Measurements from ENCODE around the gene MPRIP.
"Not testable (repeated sequence)": the region's sequence is repeated elsewhere in the genome, so short reads cannot be mapped to it uniquely, and the experiment has no call there.

MPRIP gene

DNA sequence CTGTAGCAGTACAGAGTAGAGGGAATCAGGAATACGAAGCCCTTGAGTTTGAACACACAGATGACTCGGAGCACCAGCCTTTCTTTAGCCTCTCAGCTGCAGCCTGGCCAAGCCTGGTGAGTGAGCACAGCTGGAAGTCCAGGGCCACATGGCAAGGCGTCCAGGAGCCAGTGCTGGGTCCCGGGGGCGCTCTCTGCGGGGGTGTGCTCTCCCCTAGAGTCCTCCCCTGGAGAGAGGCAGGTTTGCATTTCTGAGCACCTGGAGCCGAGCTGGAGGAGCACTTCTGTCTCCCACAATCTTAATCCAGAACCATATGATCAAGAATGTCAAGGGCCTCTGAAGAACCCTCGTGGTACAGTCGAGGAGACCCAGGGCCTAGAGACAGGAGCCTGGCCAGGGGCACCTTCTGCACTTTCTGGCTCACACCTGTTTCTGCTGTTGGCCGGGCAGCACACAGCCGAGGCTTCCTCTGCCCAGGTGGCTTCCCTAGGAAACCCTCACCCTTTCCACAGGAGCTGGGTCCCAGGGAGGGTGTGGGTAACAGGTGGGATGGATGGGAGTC, 85.6 kb downstream of the MPRIP start:
- DNase-seq (ENCODE audit: low spot score): no peak

DNA sequence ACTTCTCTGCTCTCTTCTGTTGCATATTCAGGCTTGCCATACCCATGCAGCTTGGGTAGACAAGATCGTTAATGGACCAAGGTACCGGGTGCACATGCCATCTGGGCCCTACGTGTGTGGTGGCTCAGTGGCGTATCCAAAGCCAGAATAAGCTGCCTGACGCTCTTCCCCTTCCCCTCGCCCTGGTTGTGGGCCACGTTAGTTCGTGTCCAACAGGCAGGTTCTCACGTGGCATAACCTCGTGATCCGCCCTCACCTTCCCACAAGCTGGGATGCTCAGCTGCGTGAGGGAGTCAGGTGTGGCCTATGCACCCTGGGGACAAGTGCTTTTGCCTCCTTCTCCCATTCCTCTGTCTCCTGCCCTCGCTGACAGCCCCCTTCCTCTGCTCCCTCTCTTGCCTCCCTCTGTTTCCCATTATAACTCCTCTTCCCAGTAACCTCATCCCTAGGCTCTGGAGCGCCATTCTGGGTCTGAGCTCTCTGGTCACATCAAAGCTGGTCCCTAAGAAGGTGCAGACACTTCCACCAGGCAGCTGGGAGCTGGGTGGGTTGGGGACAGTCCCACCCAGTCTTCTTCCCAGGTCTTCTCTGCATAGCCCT, 86.3 kb downstream of the MPRIP start:
- DNase-seq (ENCODE audit: low spot score): no peak

DNA sequence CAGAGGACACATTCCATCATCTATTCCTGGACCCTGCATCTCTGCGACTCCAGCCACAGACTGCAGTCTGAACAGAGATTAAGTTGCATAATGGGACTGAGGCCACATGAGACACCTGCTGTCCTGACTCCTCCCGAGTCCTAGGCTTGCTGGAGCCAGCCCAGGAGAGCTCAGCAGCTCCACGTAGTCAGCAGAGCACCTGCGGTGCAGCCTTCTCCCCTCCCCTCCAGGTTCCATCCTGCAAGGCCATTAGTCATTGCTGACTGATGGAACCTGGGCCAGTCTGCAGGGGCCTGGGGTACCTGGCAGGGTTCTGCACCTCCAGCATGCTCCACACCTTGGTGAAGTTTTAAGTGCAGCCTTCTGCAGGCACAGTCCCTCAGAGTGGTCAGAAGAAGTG, 87.2 kb downstream of the MPRIP start:
- DNase-seq (ENCODE audit: low spot score): no peak

DNA sequence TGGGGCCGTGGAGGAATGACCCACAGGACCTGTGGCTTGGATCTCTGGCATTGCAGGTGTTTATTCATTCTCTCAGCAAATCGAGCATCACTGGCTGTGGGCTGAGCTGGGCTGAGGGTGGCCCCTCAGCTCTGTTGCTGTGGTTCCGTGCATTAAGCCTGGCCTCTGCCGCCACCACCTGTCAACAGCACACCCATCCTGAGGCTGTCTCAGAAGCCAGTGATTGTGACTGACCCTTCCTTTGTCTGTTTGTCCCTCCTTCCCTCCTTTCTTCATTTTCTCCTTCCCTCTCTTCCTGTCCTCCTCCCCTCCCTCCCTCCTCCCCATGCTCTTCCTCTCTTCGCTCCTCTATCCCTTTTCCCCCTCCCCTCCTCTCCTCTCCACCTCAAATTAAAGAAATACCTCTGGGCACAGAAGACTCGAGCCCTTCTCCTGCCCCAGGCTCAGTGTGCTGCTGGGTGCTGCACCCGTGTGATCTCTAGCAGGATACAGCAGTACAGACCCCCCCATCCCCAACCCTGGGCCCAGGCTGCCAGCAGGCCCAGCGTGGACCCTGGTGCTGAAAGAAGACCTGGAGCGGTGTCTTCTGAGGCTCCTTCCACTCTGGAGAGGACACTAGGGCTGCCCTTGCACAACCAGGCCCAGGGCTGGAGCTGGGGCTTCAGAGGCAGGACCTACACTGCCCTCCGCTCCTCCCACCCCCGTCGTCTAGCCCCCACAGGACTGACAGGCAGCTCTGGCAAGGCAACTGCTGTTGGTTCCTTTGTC, 88.0 kb downstream of the MPRIP start:
- DNase-seq (ENCODE audit: low spot score): no peak

DNA sequence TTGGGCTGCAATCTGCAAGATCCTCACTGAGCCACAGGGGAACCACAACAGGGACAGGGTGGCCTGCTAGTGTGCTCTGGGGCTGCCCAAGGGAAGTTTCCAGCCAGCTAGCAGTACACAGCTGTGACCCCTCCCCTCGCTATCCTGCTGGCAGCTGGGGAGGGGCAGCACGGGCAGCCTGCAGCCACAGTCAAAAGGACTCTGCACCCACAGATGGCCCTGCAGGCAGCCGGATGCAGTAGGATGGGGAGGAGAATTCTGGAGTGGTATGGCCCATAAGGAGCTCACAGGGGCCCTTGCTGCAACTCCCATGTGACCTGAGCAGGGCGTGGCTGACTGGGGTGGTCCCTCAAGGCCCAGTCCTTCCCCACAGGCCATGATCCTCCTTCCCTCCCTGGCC, 89.6 kb downstream of the MPRIP start:
- no peak for DNase-seq (ENCODE audit: low spot score)

DNA sequence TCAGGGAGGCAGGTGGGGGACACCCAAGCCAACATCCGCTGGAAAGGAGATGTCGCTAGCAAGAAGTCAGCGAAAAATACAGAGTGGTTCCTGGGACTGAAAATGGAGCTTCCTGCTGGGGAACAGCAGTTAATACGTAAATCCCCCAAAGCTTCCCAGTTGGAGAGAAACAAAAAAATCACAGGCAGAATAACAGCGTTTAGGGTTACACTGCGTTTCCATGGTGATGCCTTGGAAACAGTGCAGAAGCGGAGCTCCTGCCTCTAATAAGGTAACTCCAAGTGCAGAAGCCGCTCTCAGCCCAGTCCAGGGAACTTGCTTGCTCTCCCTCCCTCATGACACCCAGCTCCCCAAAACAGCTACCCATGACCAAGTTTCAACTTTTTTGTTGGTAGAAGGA, 90.5 kb downstream of the MPRIP start:
- DNase-seq (ENCODE audit: low spot score): no peak

DNA sequence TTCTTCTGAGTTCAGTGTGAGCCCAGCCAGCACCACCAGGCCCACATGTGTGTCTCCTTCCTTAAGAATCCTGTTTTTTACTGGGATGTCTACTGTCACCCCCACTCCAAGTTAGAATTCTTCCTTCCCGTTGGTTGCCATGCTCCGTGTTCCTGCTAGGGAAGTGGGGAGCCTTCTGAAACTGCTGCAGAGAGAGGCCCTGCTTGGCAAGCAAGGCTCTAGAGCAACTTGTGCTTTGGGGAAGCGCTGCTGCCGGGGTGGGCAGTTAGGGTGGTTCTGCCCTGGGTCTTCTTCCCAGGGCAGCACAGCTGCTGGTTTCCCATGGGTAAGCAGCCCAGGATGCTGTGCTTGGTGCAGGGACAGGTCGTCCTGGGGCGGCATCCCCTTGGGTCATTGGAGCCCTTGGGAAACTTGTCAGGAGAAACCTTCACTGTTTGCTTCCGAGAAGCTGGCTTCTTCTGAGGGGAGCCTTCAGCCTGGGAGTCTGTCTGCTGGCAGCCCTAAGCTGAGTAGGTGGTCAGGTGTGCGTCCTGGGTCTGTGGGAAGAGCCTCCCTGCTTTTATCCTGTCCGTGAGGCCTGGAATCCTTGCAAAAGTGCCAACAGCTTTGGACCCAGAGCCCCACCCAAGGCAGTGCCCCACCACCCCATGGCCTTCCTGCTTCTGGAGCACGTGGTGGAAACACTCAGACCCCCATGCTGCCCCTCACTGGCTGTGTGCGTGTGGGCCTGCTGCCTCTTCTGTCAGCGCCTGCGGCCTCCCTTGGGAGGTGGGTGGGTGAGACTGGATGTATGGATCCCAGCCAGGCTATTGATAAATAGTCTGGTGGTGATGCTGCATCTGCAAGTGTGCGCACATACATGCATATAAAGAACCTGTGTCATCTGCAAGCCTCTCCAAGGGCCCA, 92.0 kb downstream of the MPRIP start:
- DNase-seq (ENCODE audit: low spot score): no peak

DNA sequence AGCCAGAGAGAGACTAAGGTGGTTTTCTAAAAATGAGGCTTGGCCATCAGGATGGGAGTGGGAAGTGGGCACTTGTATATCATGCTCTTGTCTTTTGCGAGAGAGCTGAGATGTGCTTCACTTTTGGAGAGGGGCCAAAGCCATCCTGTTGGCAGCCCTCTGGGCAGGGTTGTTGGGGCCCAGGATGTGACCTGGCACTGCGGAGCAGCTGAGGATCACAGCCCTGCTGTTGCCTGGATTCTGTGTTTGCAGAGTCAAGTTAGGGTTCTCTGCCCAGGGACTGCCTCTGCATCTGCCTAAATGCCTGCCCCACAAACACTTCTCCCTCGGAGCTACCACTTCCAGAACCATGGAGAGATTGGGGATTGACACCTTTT, 92.7 kb downstream of the MPRIP start:
- DNase-seq (ENCODE audit: low spot score): no peak

DNA sequence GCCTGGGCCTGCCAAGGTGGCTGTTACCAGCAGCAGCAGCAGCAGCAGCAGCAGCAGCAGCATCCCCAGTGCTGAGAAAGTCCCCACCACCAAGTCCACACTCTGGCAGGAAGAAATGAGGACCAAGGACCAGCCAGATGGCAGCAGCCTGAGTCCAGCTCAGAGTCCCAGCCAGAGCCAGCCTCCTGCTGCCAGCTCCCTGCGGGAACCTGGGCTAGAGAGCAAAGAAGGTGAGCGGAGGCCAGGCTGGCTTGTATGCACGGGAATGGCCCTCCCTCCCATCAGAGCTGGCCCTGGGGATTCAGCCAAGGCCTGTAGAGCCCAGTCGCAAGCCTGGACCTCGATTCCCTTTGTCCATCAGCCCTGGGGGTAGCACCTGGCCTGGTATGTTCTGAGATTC, 94.0 kb downstream of the MPRIP start:
- not testable (repeated sequence) for DNase-seq (ENCODE audit: low spot score)

DNA sequence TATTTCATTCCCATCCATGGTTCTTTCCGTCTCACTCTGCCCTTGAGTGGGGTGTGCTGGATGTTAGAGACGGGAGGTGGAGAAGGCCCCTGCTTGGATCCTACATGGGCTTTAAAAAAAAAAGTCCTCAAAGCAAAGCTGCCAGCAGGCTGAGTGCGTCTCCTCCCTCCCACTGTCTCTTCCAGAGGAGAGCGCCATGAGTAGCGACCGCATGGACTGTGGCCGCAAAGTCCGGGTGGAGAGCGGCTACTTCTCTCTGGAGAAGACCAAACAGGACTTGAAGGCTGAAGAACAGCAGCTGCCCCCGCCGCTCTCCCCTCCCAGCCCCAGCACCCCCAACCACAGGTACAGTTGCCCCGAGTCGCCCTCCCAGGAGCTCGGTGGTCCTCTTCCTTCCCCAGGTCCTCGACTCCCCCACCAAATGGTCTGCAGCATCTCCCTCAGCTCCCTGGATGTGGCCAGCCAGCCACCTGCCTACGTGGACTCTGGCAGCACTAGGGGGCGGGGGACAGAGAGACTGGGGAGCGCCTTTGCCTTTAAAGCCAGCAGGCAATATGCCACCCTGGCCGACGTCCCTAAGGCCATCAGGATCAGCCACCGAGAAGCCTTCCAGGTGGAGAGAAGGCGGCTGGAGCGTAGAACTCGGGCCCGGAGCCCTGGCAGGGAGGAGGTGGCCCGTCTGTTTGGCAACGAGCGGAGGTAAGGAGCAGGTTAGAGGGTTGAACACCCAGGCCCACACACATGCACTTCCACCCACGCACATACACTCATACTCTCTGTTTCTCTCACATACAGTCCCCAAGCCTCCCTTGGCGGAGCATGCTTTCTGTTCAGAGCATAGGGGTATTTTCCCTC, 95.7 kb downstream of the MPRIP start:
- no peak for DNase-seq (ENCODE audit: low spot score)

DNA sequence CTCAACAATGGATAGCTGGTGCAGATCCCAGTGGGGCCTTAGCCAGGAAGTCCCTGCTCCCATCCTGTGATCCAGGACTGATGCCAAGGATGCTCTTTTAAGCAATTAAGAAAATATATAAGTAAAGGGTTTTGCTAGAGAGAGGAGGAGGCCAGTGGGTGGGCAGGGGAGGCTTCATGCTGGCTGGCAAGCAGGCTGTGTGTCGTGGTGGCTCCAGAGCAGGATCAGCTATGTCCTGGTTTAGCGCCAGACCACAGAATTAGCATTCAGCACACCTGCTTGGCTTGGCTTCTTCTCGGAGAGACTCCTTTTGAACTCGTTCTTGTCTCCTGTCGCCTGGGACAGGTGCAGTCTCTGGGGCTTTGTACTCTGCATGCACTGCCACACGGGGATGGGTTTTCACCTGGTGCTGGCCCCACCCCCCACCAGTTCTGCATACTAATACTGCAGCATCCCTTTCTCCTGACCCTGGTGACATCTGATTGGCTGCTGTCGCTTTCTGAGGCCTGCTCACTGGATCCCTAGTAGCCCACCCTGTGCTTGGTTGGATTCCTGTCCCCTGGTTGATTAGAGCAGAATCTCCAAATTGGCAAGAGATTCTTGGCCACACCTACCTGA, 97.8 kb downstream of the MPRIP start:
- no peak for DNase-seq (ENCODE audit: low spot score)

DNA sequence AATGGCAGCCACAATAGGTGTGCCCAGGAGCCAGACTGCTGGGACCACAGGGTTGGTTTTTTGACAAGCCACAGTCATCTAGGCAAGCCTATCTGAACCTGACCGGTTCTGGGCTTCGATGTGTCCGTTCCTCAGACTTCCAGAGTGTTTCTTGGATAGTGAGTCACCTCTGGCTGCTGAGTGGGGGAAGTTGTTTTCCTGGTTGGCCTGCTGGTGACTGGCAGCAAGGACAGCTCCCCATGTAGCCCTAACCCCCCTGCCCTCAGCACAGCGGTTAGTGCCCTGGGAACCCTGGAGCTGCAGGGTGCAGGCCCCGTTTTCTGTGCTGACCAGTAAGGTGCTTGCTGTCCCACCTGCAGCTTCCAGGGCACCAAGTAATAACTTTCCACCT, 98.3 kb downstream of the MPRIP start:
- DNase-seq (ENCODE audit: low spot score): no peak

DNA sequence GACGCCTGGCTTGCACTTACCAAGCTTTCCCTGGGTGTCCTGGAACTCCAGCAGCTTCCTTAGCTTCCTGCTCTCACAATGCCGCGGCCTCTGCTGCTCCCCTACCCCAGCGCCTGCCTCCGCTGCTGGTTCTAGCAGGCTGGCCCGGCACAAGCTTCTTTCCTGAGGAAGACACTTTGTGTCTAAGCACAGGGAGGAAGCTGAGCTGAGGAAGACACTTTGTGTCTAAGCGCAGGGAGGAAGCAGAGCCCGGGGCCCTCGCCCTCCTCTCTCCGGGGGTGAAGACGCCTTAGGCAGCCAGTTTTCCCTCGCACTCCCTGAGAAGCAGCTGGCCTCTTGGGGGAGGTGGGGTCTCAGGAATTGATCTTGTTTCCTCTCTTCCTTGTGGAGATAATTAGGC, 99.0 kb downstream of the MPRIP start:
- no peak for DNase-seq (ENCODE audit: low spot score)

DNA sequence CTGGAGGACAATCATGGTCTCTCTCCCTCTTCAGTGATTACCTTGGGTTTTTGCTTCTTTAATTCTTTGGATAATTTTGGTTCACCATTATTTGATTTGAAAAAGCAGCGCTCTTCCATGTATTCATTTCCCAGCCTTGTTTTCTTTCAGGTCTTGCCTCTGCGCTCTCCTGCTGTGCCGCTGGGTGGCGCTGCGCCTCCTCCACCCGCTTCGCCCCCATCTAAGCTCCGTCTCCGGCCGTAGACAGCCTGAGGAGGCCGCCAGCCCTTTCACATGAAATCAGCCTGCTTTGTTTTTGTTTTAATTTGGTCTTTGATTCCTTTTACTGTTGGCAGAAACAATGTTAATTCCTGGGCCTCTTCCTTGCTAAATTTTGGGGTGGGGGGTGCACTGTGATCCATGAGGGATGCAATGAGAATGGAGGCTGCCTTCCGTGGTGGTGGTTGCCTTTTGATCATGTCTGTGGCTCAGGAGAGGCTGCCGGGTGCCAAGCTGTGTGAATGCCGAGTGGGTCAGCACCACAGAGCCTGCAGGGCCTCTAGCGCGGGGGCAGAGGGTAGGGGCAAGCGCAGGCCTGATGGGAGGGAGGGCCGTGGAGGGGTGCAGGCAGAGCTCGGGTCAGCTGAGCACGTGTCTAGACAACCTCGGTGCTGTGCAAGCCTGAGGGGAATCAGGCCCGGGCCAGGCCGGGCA, 99.7 kb downstream of the MPRIP start:
- DNase-seq (ENCODE audit: low spot score): peak; percentile 57

DNA sequence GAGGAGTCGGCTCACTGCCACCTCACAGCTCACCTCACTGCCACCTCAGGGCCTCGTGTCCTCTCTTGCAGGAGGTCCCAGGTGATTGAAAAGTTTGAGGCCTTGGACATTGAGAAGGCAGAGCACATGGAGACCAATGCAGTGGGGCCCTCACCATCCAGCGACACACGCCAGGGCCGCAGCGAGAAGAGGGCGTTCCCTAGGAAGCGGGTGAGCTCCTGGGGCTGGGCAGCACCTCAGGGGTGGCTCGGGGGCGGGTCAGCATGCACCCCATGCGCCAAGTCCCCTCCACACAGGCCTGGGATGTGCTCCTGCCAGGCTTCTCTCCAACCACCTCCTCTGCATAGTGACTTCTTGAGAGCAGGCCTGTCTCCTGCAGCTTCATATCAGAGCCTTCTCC, 100.3 kb downstream of the MPRIP start:
- no peak for DNase-seq (ENCODE audit: low spot score)

DNA sequence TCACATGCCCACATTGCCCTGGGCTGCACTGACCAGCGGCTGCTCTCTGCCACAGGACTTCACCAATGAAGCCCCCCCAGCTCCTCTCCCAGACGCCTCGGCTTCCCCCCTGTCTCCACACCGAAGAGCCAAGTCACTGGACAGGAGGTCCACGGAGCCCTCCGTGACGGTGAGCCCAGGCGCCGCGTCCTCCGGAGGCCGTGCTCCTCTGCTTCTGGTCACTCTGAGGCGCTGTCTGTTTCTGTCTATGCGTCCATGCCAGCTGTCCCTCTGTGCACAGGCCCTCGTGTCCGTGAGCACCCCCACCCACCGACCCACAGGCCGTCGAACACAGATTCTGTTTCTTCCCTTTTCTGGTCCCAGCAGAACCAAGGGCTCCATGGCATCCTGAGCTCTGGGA, 101.2 kb downstream of the MPRIP start:
- no peak for DNase-seq (ENCODE audit: low spot score)

DNA sequence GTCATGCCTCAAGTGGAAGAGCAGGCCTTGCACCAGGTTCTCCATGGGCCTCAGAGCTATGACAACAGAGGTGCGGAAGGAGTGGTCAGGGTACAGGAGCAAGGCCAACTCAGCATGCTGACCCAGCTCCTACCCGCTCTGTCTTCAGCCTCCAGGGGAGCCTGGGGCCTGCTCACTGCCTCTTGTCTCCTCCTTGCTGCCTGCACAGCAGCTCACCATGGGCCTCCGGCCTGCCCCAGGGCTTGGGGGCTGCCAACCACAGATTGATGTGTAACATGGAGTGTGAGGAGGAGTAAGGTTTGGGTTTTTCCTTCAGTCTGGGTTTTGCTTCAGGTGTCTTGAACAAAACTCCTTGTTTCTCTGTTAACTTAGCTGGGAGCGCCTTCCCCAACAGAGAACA, 101.8 kb downstream of the MPRIP start:
- DNase-seq (ENCODE audit: low spot score): no peak

DNA sequence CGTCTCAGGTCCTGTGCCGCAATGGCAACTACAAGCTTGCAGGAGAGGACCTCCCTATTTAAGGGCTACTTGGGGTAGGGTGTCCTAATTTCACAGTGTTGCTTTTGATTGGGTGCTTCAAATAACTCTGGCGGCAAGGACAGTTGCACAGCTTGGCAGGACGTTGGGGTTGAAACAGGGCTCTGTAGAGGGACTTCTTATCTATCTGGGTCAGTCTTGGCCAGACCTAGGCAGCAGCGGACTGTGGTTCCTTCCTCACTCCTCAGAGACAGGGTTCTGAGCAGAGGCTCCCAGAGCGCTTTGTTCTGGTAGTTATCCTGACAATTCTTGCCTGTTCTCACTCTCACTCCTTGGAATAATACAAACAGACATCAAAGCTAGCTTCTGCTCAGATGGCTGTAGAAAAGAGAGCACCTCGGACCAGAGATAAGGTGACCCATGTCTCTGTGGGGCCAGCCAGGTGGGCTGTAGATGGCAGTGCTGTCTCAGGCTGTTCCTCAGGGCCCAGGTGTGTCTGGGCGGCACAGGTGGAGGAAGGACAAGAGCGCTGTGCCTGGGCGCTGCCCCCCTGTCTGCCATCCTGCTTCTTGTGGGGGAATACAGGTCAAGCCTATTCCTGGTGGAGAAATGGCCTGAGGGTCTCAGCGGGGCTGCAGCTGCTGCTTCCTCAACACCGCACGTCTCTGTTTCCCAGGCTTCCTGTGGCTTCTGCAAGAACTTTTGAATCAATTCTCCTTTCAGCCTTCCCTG, 102.8 kb downstream of the MPRIP start:
- no peak for DNase-seq (ENCODE audit: low spot score)

DNA sequence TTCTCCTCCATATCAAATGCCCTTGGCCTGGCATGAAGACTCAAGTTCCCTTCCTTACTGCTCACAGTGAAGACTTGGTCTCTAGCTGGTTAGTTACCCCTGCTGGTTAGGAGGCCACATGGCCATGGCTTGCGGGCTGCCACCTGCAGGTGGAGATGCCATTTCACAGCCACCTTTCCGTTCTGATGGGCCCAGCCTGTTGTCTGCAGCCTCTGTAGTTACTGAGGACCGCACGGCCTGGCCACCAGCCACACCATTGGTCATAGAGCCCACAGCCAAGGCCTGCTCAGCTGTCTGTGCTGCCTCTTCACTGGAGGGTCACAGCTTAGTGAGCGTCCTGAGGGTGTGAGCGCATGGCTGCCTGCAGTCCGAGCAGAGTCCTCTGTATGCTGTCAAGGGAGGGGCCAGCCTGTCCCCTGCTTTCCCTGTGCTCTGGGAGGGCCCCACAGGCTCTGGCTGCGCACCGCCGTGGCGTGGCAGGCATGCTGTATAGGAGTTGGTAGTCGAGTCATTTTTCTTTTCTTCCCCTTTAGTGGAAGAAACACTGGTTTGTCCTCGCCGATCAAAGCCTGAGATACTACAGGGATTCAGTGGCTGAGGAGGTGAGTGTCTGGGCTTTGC, 104.6 kb downstream of the MPRIP start:
- peak; percentile 24 for DNase-seq (ENCODE audit: low spot score)

DNA sequence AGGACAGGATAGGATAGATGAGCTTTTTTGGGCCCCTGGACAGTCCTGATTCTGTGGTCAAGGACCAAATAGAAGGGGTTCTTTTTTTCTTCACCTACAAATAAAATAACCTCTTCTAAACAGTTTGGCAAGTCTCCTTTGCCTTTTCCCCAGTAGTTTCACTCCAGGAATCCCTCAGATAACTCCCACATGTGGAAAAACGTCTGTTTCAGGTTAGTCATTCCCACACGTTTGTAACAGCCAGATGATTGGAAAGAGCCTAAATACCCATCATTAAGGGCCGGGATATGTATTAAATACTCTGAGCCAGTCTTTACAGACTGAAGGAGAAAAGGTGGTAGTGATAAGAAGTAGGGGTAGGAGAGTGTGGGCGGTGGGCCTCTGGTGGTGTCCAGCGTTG, 105.6 kb downstream of the MPRIP start:
- DNase-seq (ENCODE audit: low spot score): no peak
